ENCODE results near the gene RNGTT.
"Not testable (repeated sequence)": the region's sequence is repeated elsewhere in the genome, so short reads cannot be mapped to it uniquely, and the experiment has no call there.

The RNGTT gene

DNA sequence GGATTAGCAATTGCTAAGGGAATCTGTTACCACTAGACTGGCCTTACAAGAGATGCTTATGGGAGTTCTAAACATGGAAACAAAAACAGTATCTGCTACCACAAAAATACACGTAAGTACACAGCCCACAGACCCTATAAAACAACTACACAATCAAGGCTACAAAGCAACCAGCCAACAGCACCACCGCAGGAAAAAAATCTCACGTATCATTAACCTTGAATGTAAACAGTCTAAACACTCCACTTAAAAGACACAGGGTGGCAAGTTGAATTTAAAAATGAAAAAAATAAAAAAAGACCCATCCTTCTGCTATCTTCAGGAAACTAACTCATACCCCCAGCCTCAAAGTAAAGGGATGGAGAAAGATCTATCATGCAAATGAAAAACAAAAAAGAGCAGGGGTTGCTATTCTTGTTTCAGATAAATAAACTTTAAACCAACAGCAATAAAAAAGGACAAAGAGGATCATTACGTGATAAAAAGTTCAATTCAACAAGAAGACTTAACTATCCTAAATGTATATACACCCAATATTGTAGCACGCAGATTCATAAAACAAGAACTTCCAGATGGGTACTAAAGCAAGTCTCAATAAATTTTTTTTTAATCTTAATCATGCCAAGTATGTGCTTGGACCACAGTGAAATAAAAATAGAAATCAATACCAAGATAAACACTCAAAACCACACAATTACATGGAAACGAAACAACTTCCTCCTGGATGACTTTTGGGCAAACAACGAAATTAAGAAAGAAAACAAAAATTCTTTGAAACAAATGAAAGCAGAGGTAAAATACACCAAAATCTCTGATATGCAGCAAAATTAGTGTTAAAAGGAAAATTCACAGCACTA lies 52.3 kb downstream of the RNGTT start:
- H3K4me3 ChIP-seq (ENCODE audit: low read depth, low read length) = no peak overlapping the region
- TF ChIP-seq POLR2A (IDR thresholded peaks at IDR 0.05; ENCODE audit: extremely low read depth, insufficient read length) (no peak), MAX (IDR thresholded peaks at IDR 0.05; ENCODE audit: low read depth, low read length) (no peak)
- DNase-seq (ENCODE audit: low read depth) = no peak

DNA sequence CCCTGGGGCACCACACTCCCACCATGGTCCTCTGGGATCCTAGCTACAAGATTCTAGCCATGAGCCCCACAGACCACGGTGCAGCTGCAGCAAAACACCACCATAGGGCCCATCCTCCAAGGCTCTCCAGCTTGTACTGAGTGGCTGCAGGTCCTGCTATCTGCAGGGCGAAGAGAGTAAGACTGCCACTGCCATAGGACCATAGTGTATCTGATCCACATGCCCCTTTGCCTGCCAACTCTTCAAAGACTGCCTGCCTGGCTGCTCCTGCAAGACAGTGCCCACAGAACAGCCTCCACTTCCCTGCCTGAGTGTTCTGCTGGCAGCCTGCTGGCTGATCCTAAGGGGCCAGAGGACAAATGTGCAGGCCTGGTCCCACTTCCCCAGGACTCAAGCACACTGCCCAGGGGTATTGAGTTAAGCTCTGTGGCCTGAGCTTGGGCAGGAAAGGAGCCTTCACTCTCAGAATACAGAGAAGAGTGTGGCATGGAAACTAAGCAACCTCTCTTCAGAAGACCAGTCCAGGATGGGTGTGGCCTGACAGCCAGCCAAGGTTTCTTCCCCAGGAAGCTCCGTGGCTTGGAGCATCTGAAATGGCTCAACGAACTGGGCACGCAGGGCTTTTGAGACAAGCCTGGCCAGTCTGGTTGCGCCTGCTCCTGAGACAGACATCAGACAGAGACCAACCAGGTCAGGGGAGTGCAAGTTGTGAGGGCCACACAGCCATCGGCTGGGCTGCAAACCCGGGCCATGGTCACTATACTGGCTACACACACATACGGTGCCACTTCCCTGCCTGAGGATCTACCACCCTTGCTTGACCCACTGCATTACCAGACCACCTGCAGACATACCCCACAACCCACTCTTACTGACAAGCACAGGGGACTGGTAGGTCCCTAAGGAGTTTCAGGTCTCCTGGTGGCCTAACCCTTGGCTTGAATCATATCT lies 54.5 kb downstream of the RNGTT start:
- no peak for TF ChIP-seq CTCF (IDR thresholded peaks at IDR 0.05; ENCODE audit: low read depth, low read length)
- TF ChIP-seq MAX (IDR thresholded peaks at IDR 0.05; ENCODE audit: low read depth, low read length) = no peak
- no peak for TF ChIP-seq POLR2A (IDR thresholded peaks at IDR 0.05; ENCODE audit: extremely low read depth, insufficient read length)
- no peak for TF ChIP-seq MYC (IDR thresholded peaks at IDR 0.05; ENCODE audit: low read depth, low read length)
- DNase-seq (ENCODE audit: low read depth) = no peak
- H3K4me3 ChIP-seq (ENCODE audit: low read depth, low read length) = no peak overlapping the region

GRCh38 chr6:88907148-88907547 lies 56.3 kb downstream of the RNGTT start:
- DNase-seq (ENCODE audit: low read depth) = peak; percentile 70
- not testable (repeated sequence) for H3K4me3 ChIP-seq (ENCODE audit: low read depth, low read length)

DNA sequence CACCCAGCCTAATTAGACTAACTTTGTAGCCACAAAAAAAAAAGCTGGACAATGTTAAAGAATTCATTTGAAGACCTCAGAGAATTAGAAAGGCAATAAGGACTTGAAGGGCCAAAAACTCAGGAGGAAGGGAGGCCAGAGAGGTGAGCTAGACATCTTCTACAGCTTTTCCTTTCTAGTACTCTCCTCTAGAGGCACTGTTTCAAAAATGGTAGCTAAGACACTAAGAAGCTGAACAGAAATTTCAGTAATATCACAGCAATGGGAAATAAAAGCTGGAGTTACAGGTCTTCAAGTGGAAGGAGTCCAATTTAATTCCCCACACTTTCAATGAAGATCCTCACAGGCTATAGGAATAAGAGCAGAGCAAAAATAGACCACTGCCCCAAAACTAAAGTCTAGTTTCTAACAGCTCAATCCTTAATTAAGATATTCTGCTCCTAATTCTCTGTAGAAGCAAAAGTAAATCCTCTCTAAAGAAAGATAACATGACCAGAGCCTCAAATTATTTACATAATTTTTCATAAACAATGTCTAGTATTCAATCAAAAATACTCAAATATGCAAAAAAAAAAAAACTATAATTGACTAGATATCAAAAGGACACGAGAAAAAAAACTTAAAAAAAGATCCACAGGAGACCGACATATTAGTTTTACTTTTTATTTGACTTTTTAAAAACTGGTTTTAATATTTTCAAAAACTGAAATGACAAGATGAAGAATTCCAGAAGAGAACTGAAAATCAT lies 63.7 kb downstream of the RNGTT start:
- no peak overlapping the region for H3K4me3 ChIP-seq (ENCODE audit: low read depth, low read length)
- TF ChIP-seq POLR2A (IDR thresholded peaks at IDR 0.05; ENCODE audit: extremely low read depth, insufficient read length) (no peak), CTCF (IDR thresholded peaks at IDR 0.05; ENCODE audit: low read depth, low read length) (peak; percentile 6), MAX (IDR thresholded peaks at IDR 0.05; ENCODE audit: low read depth, low read length) (no peak), MYC (IDR thresholded peaks at IDR 0.05; ENCODE audit: low read depth, low read length) (no peak)
- DNase-seq (ENCODE audit: low read depth) = no peak

GRCh38 chr6:88895911-88896310 lies 67.5 kb downstream of the RNGTT start:
- H3K4me3 ChIP-seq (ENCODE audit: low read depth, low read length) = no peak overlapping the region

More at GRCh38 chr6:88895911-88896310, 67.5 kb downstream of the RNGTT start:
- no peak for DNase-seq (ENCODE audit: low read depth)
- TF ChIP-seq CTCF (IDR thresholded peaks at IDR 0.05; ENCODE audit: low read depth, low read length) (no peak), MAX (IDR thresholded peaks at IDR 0.05; ENCODE audit: low read depth, low read length) (no peak), MYC (IDR thresholded peaks at IDR 0.05; ENCODE audit: low read depth, low read length) (no peak), POLR2A (IDR thresholded peaks at IDR 0.05; ENCODE audit: extremely low read depth, insufficient read length) (no peak)

Measured in NB4 (cell line).